Fibroblast of skin of back (primary cell): ENCODE data around the gene HOXD9.
A peak's percentile ranks its signal among the peaks of the same experiment; 100 is the strongest.

Experiments used
- DNase-seq: peaks from one replicate; pipeline ENCODE4 v3.0.0-alpha.2; 2013

The HOXD9 gene

GRCh38 chr2:176099159-176099727, 23.3 kb upstream of the HOXD9 start:
- DNase-seq, result no peak

DNA sequence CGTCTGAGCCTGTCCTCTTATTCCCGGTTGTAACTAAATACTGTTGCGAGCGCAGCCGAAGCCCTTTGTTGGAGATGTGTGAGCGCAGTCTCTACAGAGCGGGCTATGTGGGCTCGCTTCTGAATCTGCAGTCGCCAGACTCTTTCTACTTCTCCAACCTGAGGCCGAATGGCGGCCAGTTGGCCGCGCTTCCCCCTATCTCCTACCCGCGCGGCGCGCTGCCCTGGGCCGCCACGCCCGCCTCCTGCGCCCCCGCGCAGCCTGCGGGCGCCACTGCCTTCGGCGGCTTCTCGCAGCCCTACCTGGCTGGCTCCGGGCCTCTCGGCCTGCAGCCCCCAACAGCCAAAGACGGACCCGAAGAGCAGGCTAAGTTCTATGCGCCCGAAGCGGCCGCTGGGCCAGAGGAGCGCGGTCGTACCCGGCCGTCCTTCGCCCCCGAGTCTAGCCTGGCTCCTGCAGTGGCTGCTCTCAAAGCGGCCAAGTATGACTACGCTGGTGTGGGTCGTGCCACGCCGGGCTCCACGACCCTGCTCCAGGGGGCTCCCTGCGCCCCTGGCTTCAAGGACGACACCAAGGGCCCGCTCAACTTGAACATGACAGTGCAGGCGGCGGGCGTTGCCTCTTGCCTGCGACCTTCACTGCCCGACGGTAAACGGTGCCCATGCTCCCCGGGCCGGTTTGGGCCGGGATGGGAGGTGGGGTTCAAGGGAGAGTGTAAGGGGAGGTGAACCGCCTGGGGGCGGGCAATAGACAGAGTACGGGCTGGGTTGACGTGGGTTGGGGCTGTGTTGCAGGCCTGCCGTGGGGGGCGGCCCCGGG, 22.6 kb upstream of the HOXD9 start, which contains the start of gene HOXD12:
Gene HOXD12 (plus strand): TSS at position 68 of the 819 bp plus-strand sequence. CDS start 7 bp downstream, at position 75.
- DNase-seq, result no peak

DNA sequence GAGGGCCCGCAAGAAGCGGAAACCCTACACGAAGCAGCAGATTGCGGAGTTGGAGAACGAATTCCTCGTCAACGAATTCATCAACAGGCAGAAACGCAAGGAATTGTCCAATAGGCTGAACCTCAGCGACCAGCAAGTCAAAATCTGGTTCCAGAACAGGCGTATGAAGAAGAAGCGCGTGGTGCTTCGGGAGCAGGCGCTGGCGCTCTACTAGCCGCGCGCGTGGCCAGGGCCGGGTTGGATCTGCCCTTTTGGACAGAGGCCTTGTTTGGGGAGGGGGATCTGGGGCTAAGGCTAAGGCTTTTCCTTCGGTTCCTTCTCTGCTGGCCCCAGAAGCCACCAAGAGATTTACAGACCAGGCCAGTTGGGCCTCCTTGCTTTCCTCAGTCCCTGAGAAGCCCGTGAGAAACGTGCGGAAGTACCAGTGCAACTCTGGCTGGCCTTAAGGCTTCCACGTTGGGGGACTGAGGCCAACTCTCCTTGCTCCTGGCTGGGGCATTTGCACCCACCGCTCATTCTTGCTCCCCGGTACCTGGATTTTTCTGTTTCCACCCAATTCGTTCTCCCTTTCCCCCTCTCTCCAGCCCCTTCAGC, 21.9 kb upstream of the HOXD9 start:
- no peak for DNase-seq

DNA sequence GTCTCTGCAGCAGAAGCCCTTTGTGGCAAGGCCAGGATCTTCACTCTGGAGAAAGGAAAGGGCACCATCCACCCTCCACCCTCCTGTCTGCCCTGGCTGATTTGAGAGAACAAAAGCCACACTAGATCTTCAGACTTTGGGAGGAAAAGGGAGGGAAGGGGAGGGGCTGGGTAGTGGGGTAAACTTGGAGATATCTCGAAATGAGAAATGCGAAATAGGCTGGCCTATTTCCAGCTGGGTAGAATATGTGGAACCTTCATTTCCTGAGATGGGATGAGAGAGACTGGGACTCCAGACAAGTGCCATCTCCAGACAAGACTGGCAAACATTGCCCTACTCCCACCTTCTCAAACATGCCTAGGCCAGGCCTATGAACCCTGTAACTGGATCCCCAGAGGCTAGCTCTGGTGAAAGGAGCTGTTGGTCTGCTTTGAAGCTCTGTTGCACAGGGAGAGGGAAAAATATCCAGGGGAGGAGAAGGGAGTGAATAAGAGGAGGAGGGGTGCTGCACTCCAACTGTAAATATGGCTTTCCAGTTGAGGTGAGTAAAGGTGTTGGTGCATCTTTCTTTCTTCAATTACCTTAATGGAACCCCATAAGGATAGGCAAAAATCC, 21.2 kb upstream of the HOXD9 start:
- DNase-seq, result no peak

- DNase-seq, result no peak
Measured at GRCh38 chr2:176101842-176102241, 20.7 kb upstream of the HOXD9 start.

- DNase-seq, result no peak
Measured at GRCh38 chr2:176102309-176102866, 20.1 kb upstream of the HOXD9 start.

DNA sequence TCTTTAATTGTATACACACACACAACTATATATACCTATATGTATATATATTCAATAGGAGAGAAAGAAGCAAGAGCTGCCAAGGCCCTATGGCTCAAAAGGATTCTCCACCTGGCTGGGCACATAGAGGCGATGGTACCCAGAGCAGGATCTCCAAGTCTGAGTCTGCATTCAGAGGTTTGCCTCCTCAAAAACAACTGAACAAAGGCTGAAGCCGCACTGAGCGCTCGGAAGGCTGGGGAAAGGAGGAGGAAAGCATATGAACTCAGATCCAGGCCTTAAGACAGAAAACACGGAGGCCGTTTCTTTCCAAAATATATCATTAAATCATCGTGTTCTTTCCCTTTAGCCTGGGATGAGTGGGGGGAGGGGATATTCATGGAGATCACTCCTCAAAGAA, 19.3 kb upstream of the HOXD9 start:
- no peak for DNase-seq

DNA sequence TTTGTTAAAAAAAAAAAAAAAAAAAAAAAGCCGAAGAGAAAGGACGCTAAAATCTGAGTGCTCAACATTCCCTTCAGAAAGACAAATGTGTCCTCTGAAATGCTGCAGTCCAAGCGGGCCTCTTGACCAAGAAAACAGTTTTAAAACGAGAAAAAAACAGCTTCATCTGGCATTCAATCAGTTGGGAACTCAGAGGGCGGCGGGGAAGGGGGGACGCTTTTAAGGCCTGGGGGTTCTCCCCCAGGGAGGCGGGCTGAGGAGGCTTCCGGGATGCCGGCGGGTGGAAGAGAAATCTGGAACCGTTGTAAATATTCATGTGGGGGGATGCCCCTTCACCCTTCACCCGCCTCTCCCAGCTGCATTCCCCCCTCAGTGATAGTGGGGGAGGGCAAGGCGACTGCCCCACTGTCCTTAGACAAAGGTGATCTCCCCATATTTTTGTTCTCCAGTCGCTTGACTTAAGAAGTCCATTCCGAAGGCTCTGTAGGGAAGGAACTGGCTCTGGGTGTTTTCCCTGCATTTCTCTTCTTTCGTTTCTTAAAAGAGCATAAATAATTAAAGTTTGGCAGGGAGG, 18.7 kb upstream of the HOXD9 start:
- DNase-seq, result no peak

DNA sequence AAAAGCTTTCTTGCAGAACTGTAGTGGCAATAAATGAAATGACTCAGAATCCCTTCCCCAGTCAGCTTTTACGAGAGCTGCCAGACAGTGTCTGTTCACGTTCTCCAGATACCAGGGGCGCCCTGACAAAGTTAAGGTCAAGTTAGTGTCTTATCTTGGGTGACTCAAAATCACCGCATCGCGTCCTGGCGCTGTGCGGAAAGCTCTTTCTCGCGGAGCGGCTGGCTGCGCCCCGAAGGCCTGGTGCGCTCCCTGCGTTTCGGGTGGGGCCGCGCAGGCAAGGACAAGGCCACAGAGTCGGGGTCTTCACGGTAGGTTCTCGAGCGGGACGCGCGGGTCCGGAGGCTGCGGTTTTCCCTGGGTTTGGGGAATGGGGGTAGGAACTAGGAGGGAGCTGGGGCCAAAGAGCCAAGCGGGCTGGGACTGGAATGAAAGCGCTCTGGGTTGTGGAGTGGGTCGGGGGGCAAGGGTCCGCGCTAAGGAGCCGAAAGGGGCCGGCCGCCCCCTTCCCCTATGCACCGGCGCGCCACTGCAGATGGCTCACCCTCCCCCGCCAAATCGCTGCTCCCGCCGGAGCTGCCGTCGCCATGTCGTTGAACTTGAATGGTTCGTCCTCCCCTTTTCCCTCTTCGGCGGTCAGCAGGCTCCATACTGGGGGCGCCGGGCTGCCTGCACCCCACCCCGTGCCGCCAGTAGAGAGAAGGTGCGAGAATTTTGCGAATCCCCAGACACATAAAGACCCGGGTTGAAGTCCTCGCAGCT, 18.0 kb upstream of the HOXD9 start:
- peak; percentile 34 for DNase-seq

- no peak for DNase-seq
Measured at GRCh38 chr2:176105078-176105729, 17.3 kb upstream of the HOXD9 start.

- no peak for DNase-seq
Measured at GRCh38 chr2:176105730-176106580, 16.6 kb upstream of the HOXD9 start.

DNA sequence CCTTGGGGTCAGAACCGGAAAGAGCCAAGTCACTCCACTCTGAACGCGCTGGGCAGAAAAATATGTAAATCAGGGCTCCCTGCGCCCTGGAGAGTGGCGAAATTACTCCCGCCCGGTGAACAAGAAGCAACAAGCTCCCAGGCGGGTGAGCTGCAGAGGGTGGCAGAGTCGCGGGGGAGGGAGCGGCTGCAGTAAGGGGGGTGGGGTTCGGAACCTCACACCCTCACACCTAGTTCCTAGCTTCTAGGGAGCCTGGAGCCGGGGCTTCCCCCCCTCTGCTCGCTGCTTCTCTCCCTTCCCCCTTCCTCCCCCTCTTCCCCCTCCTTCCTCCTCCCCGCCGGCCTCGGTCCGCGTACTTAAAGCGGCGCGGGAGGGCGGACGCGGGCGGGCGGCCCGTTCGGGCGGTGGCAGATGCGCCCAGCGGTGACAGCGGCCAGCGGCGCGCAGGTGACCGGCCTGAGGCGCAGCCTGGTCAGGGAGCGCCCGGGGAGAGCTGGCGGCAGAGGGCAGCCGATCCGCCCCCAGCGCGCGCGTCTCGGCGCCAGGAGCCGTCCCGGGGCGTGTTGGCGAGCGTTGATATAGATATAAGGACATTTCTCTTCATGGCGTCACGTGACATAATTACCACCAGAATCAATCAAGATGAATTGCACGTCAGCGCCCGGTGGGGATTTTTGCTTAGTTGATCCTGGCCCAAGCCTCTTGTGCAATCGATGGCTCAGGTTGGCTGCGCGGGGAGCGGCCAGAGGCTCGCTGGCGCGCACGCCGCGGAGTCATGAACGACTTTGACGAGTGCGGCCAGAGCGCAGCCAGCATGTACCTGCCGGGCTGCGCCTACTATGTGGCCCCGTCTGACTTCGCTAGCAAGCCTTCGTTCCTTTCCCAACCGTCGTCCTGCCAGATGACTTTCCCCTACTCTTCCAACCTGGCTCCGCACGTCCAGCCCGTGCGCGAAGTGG, 15.7 kb upstream of the HOXD9 start, which contains the start of gene HOXD11:
Gene HOXD11 (plus strand): TSS at position 700 of the 959 bp plus-strand sequence. CDS start 76 bp downstream, at position 776.
- DNase-seq, result no peak

DNA sequence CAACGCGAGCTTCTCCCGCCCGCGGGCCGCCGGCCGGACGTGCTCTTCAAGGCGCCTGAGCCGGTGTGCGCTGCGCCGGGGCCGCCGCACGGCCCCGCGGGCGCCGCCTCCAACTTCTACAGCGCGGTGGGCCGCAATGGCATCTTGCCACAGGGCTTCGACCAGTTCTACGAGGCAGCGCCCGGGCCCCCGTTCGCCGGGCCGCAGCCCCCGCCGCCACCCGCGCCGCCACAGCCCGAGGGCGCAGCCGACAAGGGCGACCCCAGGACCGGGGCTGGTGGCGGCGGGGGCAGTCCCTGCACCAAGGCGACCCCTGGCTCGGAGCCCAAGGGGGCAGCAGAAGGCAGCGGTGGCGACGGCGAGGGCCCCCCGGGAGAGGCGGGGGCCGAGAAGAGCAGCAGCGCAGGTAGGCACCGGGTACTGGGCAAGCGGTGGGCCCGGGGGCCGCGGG, 14.8 kb upstream of the HOXD9 start:
- no peak for DNase-seq

GRCh38 chr2:176109192-176109901, 13.2 kb upstream of the HOXD9 start:
- no peak for DNase-seq

DNA sequence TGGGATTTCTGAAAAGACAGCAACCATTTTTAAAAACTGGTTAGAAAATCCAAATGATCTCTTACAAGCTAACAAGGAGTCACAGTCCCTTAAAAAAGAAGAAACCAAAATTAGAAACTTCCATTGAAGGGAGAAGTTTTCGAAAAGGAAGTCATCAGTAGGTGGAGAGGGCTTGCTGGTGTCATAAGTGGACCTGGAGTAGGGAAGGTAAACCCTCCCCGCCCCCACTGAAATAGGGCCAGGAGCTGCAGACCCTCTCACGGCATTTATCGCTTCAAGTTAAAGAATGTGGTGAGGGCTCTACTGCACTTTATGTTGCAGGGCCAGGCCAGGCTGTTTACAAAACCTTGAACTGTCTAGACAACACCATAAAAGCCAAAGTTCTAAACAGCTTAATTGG, 12.6 kb upstream of the HOXD9 start:
- no peak for DNase-seq

GRCh38 chr2:176110415-176111308, 11.9 kb upstream of the HOXD9 start:
- DNase-seq, result no peak

GRCh38 chr2:176111309-176111663, 11.2 kb upstream of the HOXD9 start:
- DNase-seq, result peak; percentile 60
